Type B pancreatic cell (in vitro differentiated cells): Measurements from ENCODE around the gene HEPACAM. TPM values are rescaled to one million over a fixed set of nuclear protein-coding genes. Genes with fewer than 3 reads are reported as not detected.

ENCODE experiments used
- DNase-seq: peaks from one replicate; pipeline ENCODE4 v3.0.0; 2021; ENCODE audit warnings: mixed read lengths; ENCODE audit not compliant: unreplicated experiment; ENCODE audit errors: extremely low spot score
- H3K27ac Mint-ChIP-seq: 2 replicates; pipeline ENCODE4 v1.8.0; 2021; ENCODE audit warnings: mild to moderate bottlenecking, mixed read lengths
- H3K27me3 Mint-ChIP-seq: 2 replicates; pipeline ENCODE4 v1.8.0; 2021; ENCODE audit warnings: mixed read lengths
- H3K36me3 Mint-ChIP-seq: 2 replicates; pipeline ENCODE4 v1.8.0; 2021; ENCODE audit warnings: mixed read lengths
- H3K4me1 Mint-ChIP-seq: one replicate; pipeline ENCODE4 v1.8.0; 2021; ENCODE audit warnings: mixed read lengths; ENCODE audit not compliant: unreplicated experiment
- H3K4me3 Mint-ChIP-seq: 2 replicates; pipeline ENCODE4 v1.8.0; 2021; ENCODE audit warnings: mild to moderate bottlenecking, mixed read lengths
- H3K9me3 Mint-ChIP-seq: 2 replicates; pipeline ENCODE4 v1.8.0; 2021; ENCODE audit warnings: mixed read lengths
- total RNA-seq: library from RNA; stranded (reverse); gene quantifications from 2 replicates; pipeline ENCODE4 v1.2.1, GENCODE V29; 2021; ENCODE audit warnings: low replicate concordance
- TF ChIP-seq, protein P1 (sequence below): fragments of 200-600 bp; sonication (generic); conservative IDR thresholded peaks from 2 replicates; pipeline ENCODE4 v1.5.0; 2021; ENCODE audit warnings: antibody characterized with exemption, mild to moderate bottlenecking

HEPACAM gene
- total RNA-seq, 1 donor from 2014 or later: 0.43 TPM

DNA sequence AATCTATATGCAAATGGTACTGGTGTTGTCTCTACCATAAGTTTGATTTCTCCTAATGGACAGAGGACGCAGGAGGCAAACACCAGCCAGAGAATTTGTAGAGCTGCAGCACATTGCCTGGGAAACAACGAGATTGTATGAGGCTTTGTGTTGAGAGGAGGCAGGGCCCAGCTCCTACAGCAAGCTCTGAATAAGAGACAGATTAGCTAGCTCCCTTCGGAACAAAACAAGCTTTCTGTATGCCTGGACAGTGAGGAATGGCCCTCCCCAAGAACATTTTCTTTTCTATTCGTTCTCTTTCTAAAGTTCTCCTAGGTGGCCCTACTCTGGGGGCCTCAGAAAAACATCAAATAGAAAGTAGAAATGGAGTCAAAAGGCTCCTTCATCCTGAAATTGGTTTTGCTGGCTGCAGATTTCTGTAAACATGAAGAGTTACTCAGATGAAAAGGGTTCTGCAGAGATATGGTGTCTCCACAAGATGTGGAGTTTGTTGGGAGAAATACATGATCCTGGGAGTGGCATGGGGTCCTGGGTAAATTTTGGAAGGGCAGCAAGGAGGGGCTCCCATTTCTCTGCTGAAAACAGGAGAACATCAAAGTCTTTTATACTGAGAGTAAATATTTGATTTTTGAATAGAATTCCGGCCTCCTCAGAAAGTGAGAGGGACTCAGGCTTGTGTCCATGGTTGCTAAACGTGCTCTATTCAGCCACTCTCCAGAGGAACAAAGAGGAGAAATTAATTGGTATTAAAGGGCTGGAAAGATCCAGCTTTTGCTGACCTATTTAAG, 6.8 kb upstream of the HEPACAM start:
- Mint-ChIP-seq H3K9me3 (no peaks in the 10 kb centered on the region), H3K27ac (peak overlapping the region; percentile 44), H3K4me3 (no peak overlapping the region), H3K36me3 (no peaks in the 10 kb centered on the region), H3K4me1 (peaks cover 23% of the 10 kb centered on the region), H3K27me3 (no peaks in the 10 kb centered on the region)
- DNase-seq: no peak
- TF ChIP-seq, protein P1, sequence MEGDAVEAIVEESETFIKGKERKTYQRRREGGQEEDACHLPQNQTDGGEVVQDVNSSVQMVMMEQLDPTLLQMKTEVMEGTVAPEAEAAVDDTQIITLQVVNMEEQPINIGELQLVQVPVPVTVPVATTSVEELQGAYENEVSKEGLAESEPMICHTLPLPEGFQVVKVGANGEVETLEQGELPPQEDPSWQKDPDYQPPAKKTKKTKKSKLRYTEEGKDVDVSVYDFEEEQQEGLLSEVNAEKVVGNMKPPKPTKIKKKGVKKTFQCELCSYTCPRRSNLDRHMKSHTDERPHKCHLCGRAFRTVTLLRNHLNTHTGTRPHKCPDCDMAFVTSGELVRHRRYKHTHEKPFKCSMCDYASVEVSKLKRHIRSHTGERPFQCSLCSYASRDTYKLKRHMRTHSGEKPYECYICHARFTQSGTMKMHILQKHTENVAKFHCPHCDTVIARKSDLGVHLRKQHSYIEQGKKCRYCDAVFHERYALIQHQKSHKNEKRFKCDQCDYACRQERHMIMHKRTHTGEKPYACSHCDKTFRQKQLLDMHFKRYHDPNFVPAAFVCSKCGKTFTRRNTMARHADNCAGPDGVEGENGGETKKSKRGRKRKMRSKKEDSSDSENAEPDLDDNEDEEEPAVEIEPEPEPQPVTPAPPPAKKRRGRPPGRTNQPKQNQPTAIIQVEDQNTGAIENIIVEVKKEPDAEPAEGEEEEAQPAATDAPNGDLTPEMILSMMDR: no peak

DNA sequence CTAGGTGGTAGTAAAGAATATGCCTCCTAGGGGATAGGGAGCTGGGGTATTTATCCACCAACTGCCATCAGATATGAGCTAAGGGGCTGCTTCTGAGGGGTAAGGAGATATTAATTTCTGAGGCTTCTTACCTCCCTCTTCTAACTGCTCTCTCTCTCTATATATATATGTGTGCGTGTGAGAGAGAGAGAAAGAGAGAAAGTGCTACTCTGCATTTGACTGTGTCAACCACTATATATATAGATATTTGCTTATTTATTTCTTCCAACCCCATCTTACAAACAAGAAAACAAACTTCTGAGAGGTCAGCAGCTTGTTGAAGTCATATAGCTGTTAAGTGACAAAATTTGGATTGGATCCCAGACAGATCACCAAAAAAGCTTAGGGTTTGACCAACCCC, 5.9 kb upstream of the HEPACAM start:
- Mint-ChIP-seq H3K9me3 (no peaks in the 10 kb centered on the region), H3K27me3 (peaks cover 6% of the 10 kb centered on the region), H3K4me1 (peaks cover 23% of the 10 kb centered on the region), H3K36me3 (no peaks in the 10 kb centered on the region), H3K27ac (no peak overlapping the region), H3K4me3 (no peak overlapping the region)
- DNase-seq: no peak
- TF ChIP-seq, protein P1: no peak

DNA sequence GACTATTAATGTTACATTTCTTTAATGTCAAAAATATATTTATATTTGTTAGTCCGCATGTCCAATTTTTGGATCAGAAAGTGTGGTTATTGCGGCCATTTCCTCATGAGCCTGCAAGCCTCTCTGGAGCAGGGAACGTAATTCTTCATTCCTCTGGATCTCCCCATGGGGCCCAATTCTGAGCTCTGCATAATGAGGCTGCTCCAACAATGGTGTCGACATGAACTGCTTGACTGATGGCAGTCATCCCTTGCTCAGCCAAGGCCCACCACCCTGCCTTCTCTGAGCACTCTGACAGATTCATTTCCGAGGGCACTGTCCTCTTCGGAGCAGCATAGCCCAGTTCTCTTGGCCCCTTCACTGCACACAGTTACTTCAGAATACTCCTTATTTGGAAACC, 3.1 kb upstream of the HEPACAM start:
- H3K9me3 Mint-ChIP-seq: no peaks in the 10 kb centered on the region
- DNase-seq: no peak
- H3K27ac Mint-ChIP-seq: no peak overlapping the region
- no peak overlapping the region for H3K4me3 Mint-ChIP-seq
- TF ChIP-seq, protein P1: no peak
- peaks cover 20% of the 10 kb centered on the region for H3K4me1 Mint-ChIP-seq
- no peaks in the 10 kb centered on the region for H3K36me3 Mint-ChIP-seq
- H3K27me3 Mint-ChIP-seq: peaks cover 13% of the 10 kb centered on the region

DNA sequence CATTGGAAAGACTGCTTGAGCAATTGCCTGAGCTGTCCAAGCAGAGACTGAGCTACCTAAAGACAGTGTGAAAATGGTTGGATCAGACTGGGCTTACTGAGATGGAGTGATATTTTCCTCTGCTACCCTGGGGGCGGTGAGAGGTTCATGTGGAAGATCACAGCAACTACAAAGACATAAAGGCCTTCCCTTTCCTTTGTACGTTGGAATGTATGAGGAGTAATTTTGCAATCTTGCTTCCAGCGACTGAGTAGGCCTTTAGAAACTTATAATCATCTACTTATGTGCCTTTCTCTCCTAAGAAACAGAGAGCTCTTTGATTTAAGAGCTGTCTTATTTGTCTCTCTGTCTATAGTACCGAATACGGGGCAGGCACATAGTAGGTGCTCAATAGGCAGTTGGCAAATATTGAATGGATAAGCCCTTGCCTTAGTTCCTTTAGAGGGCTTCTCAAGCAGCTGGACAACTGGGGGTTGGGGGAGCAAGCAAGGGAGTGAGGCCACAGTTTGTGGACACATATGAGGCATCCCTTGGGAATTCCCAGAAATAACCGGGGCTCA, 2.4 kb upstream of the HEPACAM start:
- TF ChIP-seq, protein P1: no peak
- Mint-ChIP-seq H3K36me3 (no peaks in the 10 kb centered on the region), H3K27ac (peak overlapping the region; percentile 39), H3K9me3 (no peaks in the 10 kb centered on the region), H3K4me3 (no peak overlapping the region), H3K27me3 (peaks cover 13% of the 10 kb centered on the region), H3K4me1 (peaks cover 15% of the 10 kb centered on the region)
- no peak for DNase-seq

DNA sequence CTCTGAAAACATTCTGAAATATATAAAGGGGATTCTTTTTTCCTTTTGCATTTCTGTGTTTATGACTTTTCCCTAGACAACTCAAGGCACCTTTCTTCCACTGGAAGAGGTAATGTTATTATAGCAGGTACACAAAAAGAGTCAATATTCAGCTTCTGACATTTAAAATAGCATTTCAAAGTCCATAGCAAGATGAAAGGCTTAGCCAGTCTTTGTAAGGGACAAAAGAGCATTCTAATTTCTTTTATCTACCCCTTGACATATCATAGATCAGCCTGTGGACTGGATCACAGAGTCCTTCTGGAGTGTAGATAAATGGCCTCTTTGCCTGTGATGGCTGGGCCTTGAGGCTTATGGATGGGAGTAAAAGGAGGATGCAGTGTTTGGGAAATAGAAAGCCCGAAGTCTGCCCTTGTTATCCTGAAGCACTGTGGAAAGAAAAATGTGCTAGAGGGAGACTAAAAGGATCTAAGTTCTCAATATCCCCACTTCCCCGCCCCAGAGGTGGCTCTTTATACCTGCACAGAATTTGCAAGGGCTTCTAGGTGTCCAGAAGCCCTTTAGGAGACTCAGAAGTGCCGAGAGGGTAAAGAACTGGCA, 1.6 kb upstream of the HEPACAM start:
- H3K4me3 Mint-ChIP-seq: no peak overlapping the region
- TF ChIP-seq, protein P1: no peak

More for the DNA sequence above, 1.6 kb upstream of the HEPACAM start:
- Mint-ChIP-seq H3K9me3 (no peaks in the 10 kb centered on the region), H3K36me3 (no peaks in the 10 kb centered on the region), H3K27me3 (peaks cover 13% of the 10 kb centered on the region), H3K4me1 (peaks cover 7% of the 10 kb centered on the region), H3K27ac (no peak overlapping the region)
- DNase-seq: no peak
